Testis (tissue), 3 donors: ENCODE measurements around the gene MAPK9. TPM values are rescaled to one million over a fixed set of nuclear protein-coding genes. Genes with fewer than 3 reads are reported as not detected.

Experiments
- DNase-seq: peaks from one replicate; pipeline ENCODE4 v3.0.0-alpha.2; 2019
- H3K27ac ChIP-seq, 2 donors: fragments of 200-600 bp; sonication (generic); one replicate each; pipeline ENCODE4 v1.5.1; 2019
- H3K27me3 ChIP-seq: fragments of 200-600 bp; sonication (generic); one replicate; pipeline ENCODE4 v1.5.1; 2019
- H3K36me3 ChIP-seq: fragments of 200-600 bp; sonication (generic); one replicate; pipeline ENCODE4 v1.5.1; 2017; ENCODE audit warnings: low read depth; ENCODE audit errors: missing control alignments
- H3K4me1 ChIP-seq: fragments of 200-600 bp; sonication (generic); one replicate; pipeline ENCODE4 v1.5.1; 2019
- H3K4me3 ChIP-seq, 2 donors: fragments of 200-600 bp; sonication (generic); one replicate each; pipeline ENCODE4 v1.5.1; 2017 to 2019
- H3K9me3 ChIP-seq: fragments of 200-600 bp; sonication (generic); one replicate; pipeline ENCODE4 v1.5.1; 2017
- POLR2A ChIP-seq: fragments of 450-650 bp; IDR thresholded peaks from one replicate; pipeline ENCODE4 v1.6.1; 2017; ENCODE audit warnings: antibody characterized with exemption, mild to moderate bottlenecking, moderate library complexity
- WGBS, 2 donors: methylation state at CpG; one replicate each; pipeline ENCODE4 v1.1.5; 2018; 5-methylcytosine and 5-hydroxymethylcytosine counted together
- intact Hi-C: fragments of 100-400 bp; cut with DNase I; formaldehyde crosslinking; loops from one replicate; pipeline ENCODE4 v1.15.1; 2023; ENCODE audit warnings: low total_unique reads
- polyA plus RNA-seq: library from polyadenylated mRNA; stranded (reverse); fragments of 350-450 nt; fragmentation: Illumina TruSeq; extraction: RNeasy Lipid Tissue Mini Kit (QIAGEN cat#74804); gene quantifications from one replicate; pipeline ENCODE4 v1.2.3, GENCODE V29; 2014; ENCODE audit warnings: low read depth, low replicate concordance; ENCODE audit not compliant: insufficient read depth
- total RNA-seq, 2 donors: library from RNA; depleted of rRNA; stranded (reverse); fragments of >200 nt; gene quantifications; one replicate each; pipeline ENCODE4 v1.2.3, GENCODE V29; 2016
- TF ChIP-seq, protein P1 (sequence below), 3 experiments: fragments of 450-650 bp in 2 of 3; fragments of 200-600 bp in 1 of 3; sonication (generic) in 1 of 3; IDR thresholded peaks; one replicate each; pipeline ENCODE4 v1.5.1; 2016 to 2019; ENCODE audit warnings: antibody characterized with exemption in 3 of 3, mild to moderate bottlenecking in 2 of 3, moderate library complexity in 1 of 3

MAPK9 gene
- total and polyA plus RNA-seq, 3 donors from 2014 or later = 34.9 to 57.0 (median 54.3) TPM

DNA sequence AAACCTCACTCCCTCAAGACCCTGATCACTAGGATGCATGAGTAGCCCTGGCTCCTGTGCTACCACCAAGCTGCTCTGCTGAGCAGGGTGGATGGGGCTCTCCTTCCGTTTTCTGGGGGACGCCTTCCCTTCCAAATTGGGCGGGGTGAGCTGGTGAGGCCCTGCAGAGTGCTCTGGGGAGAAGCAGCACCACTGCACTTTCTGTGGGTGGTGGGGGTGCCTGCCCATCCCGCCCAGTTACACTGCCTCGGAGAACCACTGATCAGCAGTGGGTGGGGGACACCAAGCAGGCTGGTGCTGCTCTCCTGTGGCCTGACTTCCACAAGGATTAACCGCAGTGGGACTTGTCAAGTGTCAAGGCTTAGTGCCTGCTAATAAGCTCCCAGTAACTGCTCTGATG lies 42.3 kb upstream of the MAPK9 start:
- intact Hi-C loops = no loop called here
- no peak for TF ChIP-seq POLR2A
- TF ChIP-seq, protein P1, sequence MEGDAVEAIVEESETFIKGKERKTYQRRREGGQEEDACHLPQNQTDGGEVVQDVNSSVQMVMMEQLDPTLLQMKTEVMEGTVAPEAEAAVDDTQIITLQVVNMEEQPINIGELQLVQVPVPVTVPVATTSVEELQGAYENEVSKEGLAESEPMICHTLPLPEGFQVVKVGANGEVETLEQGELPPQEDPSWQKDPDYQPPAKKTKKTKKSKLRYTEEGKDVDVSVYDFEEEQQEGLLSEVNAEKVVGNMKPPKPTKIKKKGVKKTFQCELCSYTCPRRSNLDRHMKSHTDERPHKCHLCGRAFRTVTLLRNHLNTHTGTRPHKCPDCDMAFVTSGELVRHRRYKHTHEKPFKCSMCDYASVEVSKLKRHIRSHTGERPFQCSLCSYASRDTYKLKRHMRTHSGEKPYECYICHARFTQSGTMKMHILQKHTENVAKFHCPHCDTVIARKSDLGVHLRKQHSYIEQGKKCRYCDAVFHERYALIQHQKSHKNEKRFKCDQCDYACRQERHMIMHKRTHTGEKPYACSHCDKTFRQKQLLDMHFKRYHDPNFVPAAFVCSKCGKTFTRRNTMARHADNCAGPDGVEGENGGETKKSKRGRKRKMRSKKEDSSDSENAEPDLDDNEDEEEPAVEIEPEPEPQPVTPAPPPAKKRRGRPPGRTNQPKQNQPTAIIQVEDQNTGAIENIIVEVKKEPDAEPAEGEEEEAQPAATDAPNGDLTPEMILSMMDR (IDR thresholded peaks at IDR 0.05) = no peak
- H3K4me1 ChIP-seq = no peaks in the 10 kb centered on the region
- no peaks in the 10 kb centered on the region for H3K27me3 ChIP-seq
- H3K27ac ChIP-seq = no peak overlapping the region
- no peaks in the 10 kb centered on the region for H3K36me3 ChIP-seq
- no peak overlapping the region for H3K4me3 ChIP-seq
- H3K9me3 ChIP-seq = no peaks in the 10 kb centered on the region
- WGBS, 2 donors = 92 to 100% methylated on average over 1 to 6 of the region's 6 CpGs
- DNase-seq = no peak

DNA sequence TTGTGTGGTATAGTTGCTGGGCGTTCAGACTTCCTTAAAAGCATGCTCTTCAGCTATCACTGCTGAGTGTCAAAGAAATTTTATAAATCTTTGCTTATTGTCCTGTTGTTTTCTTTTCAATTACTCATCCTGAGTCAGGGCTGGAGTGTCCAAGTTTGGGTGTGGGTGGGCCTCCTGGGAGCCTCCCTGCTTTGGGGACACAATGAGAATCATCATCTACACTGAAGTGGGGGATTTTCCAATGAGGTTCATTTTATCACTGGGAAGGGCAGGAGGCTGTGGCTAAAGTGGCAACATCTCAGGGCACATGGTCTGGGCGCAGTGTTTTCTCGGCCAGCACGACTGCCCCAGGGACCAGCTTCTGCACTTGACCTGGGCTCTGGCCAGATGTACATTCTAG lies 41.8 kb upstream of the MAPK9 start:
- intact Hi-C loops = no loop called here
- no peak for TF ChIP-seq POLR2A
- TF ChIP-seq, protein P1 (IDR thresholded peaks at IDR 0.05) = no peak
- no peak overlapping the region for H3K27ac ChIP-seq
- H3K27me3 ChIP-seq = no peaks in the 10 kb centered on the region
- no peak for DNase-seq
- 83 to 87% methylated on average over 1 to 4 of the region's 4 CpGs for WGBS, 2 donors
- H3K4me1 ChIP-seq = no peaks in the 10 kb centered on the region
- H3K36me3 ChIP-seq = no peaks in the 10 kb centered on the region
- no peak overlapping the region for H3K4me3 ChIP-seq
- no peaks in the 10 kb centered on the region for H3K9me3 ChIP-seq

DNA sequence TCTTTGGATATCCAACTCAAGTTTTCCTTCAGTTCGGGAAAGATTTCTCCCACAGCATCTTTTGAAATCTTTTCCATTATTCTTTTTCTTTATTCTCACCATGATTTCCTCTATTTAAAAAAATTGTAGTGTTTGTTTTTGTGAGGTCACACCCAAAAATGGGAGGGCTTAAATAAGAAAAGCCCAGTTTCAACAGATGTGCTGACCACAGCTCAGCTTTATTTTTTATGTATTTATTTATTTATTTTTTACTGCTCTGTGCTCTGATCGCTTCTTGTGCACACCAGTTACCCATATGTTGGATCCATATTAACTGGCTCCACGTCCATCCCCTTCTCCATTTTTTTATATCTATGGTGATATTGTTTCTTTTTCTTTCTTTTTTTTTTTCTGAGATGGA lies 41.0 kb upstream of the MAPK9 start:
- H3K27ac ChIP-seq = no peak overlapping the region
- 79 to 93% methylated on average over 3 of the region's 3 CpGs for WGBS, 2 donors
- no peaks in the 10 kb centered on the region for H3K36me3 ChIP-seq
- H3K9me3 ChIP-seq = no peaks in the 10 kb centered on the region
- TF ChIP-seq, protein P1 (IDR thresholded peaks at IDR 0.05) = no peak
- TF ChIP-seq POLR2A = no peak
- no peaks in the 10 kb centered on the region for H3K27me3 ChIP-seq
- intact Hi-C loops = no loop called here
- H3K4me1 ChIP-seq = no peaks in the 10 kb centered on the region
- DNase-seq = no peak
- H3K4me3 ChIP-seq = no peak overlapping the region

DNA sequence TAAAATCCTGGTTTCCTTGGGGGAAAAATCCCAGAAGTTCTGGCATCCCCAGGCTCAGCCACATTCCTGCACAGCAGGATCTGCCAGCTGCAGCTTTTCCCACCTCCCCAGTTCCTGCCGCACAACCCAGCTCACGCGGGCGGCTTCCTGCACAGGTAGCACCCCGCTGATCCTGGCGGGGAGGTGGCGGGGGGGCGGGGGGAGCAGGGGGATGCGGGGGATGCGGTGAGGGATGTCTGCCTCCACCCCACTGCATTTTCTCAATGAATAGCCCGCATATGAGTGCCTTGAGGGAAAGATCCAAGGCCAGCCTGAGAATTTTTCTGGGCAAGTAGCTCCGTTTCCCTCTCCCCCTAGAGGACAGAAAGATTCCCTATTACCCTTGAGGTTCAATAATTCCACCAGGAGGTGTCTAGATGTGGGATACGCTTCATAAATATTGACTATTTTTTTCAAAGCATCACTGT lies 40.2 kb upstream of the MAPK9 start:
- 27 to 35% methylated on average over 11 to 13 of the region's 13 CpGs for WGBS, 2 donors
- intact Hi-C loops = no loop called here
- no peaks in the 10 kb centered on the region for H3K36me3 ChIP-seq
- H3K4me3 ChIP-seq = no peak overlapping the region
- DNase-seq = no peak
- H3K9me3 ChIP-seq = no peaks in the 10 kb centered on the region
- H3K4me1 ChIP-seq = no peaks in the 10 kb centered on the region
- H3K27me3 ChIP-seq = no peaks in the 10 kb centered on the region
- H3K27ac ChIP-seq = no peak overlapping the region
- TF ChIP-seq POLR2A = no peak
- TF ChIP-seq, protein P1 (IDR thresholded peaks at IDR 0.05) = peak in 1 of 3 experiments; percentile 23

DNA sequence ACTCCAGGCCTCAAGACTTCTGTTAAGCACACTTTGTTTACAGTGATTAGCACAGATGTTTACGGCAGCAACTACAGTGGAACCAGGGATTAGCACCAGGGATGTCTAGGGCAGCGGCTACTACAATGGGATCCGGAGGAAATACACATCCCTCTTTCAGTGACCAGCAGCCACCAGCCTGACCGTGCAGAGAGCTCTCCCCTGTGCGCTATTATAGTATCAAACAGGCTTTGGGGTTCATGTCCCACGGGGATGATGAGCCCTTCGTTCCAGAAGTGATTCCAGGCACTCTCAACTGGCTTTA lies 39.7 kb upstream of the MAPK9 start:
- H3K27me3 ChIP-seq = no peaks in the 10 kb centered on the region
- H3K4me3 ChIP-seq = no peak overlapping the region
- H3K9me3 ChIP-seq = no peaks in the 10 kb centered on the region
- TF ChIP-seq, protein P1 (IDR thresholded peaks at IDR 0.05) = no peak
- no peak for TF ChIP-seq POLR2A
- DNase-seq = no peak
- no peaks in the 10 kb centered on the region for H3K36me3 ChIP-seq
- no peak overlapping the region for H3K27ac ChIP-seq
- H3K4me1 ChIP-seq = no peaks in the 10 kb centered on the region
- 52 to 54% methylated on average over 7 of the region's 7 CpGs for whole genome bisulfite sequencing, 2 donors
- intact Hi-C loops = no loop called here
